PC-3 (cell line): ENCODE measurements around the gene TMEM239. TPM values are rescaled to one million over a fixed set of nuclear protein-coding genes. Genes with fewer than 3 reads are reported as not detected.

Experiments
- ATAC-seq: fragments of 200-7000 bp; cut with Tn5 transposase; 2 replicates; pipeline ENCODE4 v1.9.1; 2020; ENCODE audit warnings: mild to moderate bottlenecking, moderate library complexity
- BruUV-seq: library from RNA; stranded (reverse); fragments of 400-500 nt; replicated peaks from 2 replicates; lab custom pipeline; 2021; lab: Mats Ljungman, UMichigan
- CTCF ChIA-PET: fragments of 300-600 bp; sonication (Branson Sonifier 250); formaldehyde crosslinking; loops from one replicate; lab custom pipeline; 2022; ENCODE audit warnings: antibody characterized with exemption; lab: Charles Lee
- POLR2A ChIA-PET: fragments of 300-600 bp; sonication (Branson Sonifier 250); formaldehyde crosslinking; loops from one replicate; lab custom pipeline; 2022; ENCODE audit warnings: antibody characterized with exemption; ENCODE audit not compliant: unreplicated experiment; lab: Charles Lee
- DNase-seq: peaks from one replicate; pipeline ENCODE4 v3.0.0-alpha.2; 2015
- H2AFZ ChIP-seq: fragments of 300-600 bp; sonication (generic); 2 replicates; pipeline ENCODE4 v1.6.0; 2016; ENCODE audit warnings: antibody characterized with exemption, low read length
- H3F3A ChIP-seq: fragments of 300-600 bp; sonication (generic); one replicate; pipeline ENCODE4 v1.6.0; 2017; ENCODE audit warnings: antibody characterized with exemption, low read length, control low read depth, mild to moderate bottlenecking; ENCODE audit not compliant: unreplicated experiment
- H3K27ac ChIP-seq: fragments of 300-600 bp; sonication (generic); 2 replicates; pipeline ENCODE4 v1.5.1; 2016; ENCODE audit warnings: mild to moderate bottlenecking, low read length
- H3K27me3 ChIP-seq: fragments of 300-600 bp; sonication (generic); 2 replicates; pipeline ENCODE4 v1.6.1; 2016; ENCODE audit warnings: low read length, mixed read lengths
- H3K36me3 ChIP-seq: fragments of 300-600 bp; sonication (generic); 2 replicates; pipeline ENCODE4 v1.6.1; 2016; ENCODE audit warnings: low read depth, mixed run types, low read length, mixed read lengths
- H3K4me1 ChIP-seq: fragments of 300-600 bp; sonication (generic); 2 replicates; pipeline ENCODE4 v1.5.1; 2016; ENCODE audit warnings: low read length; ENCODE audit not compliant: insufficient read depth
- H3K4me2 ChIP-seq: fragments of 300-600 bp; sonication (generic); 2 replicates; pipeline ENCODE4 v1.6.0; 2016; ENCODE audit warnings: low read length
- H3K4me3 ChIP-seq: fragments of 300-600 bp; sonication (generic); 2 replicates; pipeline ENCODE4 v1.5.1; 2016; ENCODE audit warnings: mild to moderate bottlenecking, low read length, mixed read lengths
- H3K79me2 ChIP-seq: fragments of 300-600 bp; sonication (generic); 2 replicates; pipeline ENCODE4 v1.6.1; 2017; ENCODE audit warnings: low read length, mixed read lengths
- H3K9ac ChIP-seq: fragments of 300-600 bp; sonication (generic); 2 replicates; pipeline ENCODE4 v1.6.0; 2016; ENCODE audit warnings: mild to moderate bottlenecking, low read length
- H3K9me2 ChIP-seq: fragments of 300-600 bp; sonication (generic); replicated peaks from 2 replicates; pipeline ENCODE4 v1.6.1; 2016; ENCODE audit warnings: mixed run types, low read length, mixed read lengths
- H3K9me3 ChIP-seq: fragments of 300-600 bp; sonication (generic); 2 replicates; pipeline ENCODE4 v1.6.1; 2016; ENCODE audit warnings: low read length, mixed read lengths
- H4K20me1 ChIP-seq: fragments of 300-600 bp; sonication (generic); 2 replicates; pipeline ENCODE4 v1.6.1; 2016; ENCODE audit warnings: low read length, mixed read lengths
- EZH2 ChIP-seq: fragments of 300-600 bp; sonication (generic); IDR thresholded peaks from one replicate; pipeline ENCODE4 v1.6.1; 2017; ENCODE audit warnings: antibody characterized with exemption, mild to moderate bottlenecking, low read length; ENCODE audit not compliant: unreplicated experiment
- EZH2phosphoT487 ChIP-seq: fragments of 300-600 bp; sonication (generic); IDR thresholded peaks from 2 replicates; pipeline ENCODE4 v1.6.1; 2018; ENCODE audit warnings: mild to moderate bottlenecking, antibody characterized with exemption, low read length, borderline replicate concordance
- intact Hi-C: fragments of 100-400 bp; cut with micrococcal nuclease; formaldehyde crosslinking; loops from 2 replicates; pipeline ENCODE4 v1.9.0; 2023
- total RNA-seq: library from RNA; depleted of rRNA; stranded (reverse); fragments of >200 nt; gene quantifications from 2 replicates; pipeline ENCODE4 v1.2.3, GENCODE V29; 2014
- TF ChIP-seq, protein P1 (sequence below): fragments of 300-600 bp; sonication (generic); conservative IDR thresholded peaks from 2 replicates; pipeline ENCODE4 v1.5.1; 2017; ENCODE audit warnings: antibody characterized with exemption, low read depth, mild to moderate bottlenecking, low read length

The TMEM239 gene
- total RNA-seq, 1 experiment from 2014 or later, result 0.04 TPM

DNA sequence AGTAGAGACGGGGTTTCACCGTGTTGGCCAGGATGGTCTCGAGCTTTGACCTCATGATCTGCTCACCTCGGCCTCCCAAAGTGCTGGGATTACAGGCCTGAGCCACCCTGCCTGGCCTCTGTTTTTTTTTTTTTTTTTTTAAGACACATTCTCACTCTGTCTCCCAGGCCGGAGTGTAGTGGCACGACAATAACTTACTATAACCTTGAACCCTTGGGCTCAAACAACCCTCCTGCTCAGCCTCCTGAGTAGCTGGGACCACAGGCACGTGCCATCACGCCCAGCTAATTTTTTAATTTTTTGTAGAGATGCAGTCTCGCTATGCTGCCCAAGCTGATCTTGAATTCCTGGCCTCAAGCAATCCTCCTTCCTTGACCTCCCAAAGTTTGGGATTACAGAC lies 42.4 kb upstream of the TMEM239 start:
- Histone ChIP-seq H3K4me1 (peaks cover 7% of the 10 kb centered on the region; the same call in 1 of the 2 replicates), H2AFZ (no peak overlapping the region)

DNA sequence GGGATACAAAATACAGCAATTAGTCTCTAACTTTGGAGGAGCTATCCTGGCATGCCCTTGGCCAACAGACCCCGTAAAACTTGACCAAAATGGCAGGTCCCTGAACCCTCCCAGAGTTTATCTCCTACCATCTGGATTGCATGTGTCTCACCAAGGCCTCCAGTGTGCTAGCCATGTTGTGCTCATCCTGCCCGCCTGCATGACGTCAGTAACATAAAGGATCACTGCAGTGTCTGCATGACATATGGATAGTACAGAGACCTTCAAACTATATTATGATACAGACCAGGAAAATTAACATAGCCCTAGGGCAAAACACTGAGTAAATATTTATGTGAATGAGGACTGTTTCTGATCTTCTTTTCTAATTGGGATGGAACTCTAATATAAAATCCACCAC lies 41.0 kb upstream of the TMEM239 start:
- H4K20me1 ChIP-seq, result no peaks in the 10 kb centered on the region
- intact Hi-C loops, result no loop called here
- POLR2A ChIA-PET, result no interaction called here
- ATAC-seq (no peak), DNase-seq (no peak)
- H3K9ac ChIP-seq, result no peak overlapping the region
- H3K79me2 ChIP-seq, result no peaks in the 10 kb centered on the region
- H2AFZ ChIP-seq, result no peak overlapping the region
- peaks cover 5% of the 10 kb centered on the region; the same call in 1 of the 2 replicates for H3K4me1 ChIP-seq
- no peaks in the 10 kb centered on the region for H3K9me2 ChIP-seq
- no peak overlapping the region for H3K4me2 ChIP-seq
- CTCF ChIA-PET, result no interaction called here
- no peak overlapping the region for H3K4me3 ChIP-seq
- peaks cover 3% of the 10 kb centered on the region; the same call in 1 of the 2 replicates for H3K27me3 ChIP-seq
- BruUV-seq, result no TSS peak
- no peaks in the 10 kb centered on the region for H3F3A ChIP-seq
- H3K9me3 ChIP-seq, result no peaks in the 10 kb centered on the region
- no peaks in the 10 kb centered on the region for H3K36me3 ChIP-seq
- TF ChIP-seq EZH2phosphoT487, result no peak
- TF ChIP-seq, protein P1, sequence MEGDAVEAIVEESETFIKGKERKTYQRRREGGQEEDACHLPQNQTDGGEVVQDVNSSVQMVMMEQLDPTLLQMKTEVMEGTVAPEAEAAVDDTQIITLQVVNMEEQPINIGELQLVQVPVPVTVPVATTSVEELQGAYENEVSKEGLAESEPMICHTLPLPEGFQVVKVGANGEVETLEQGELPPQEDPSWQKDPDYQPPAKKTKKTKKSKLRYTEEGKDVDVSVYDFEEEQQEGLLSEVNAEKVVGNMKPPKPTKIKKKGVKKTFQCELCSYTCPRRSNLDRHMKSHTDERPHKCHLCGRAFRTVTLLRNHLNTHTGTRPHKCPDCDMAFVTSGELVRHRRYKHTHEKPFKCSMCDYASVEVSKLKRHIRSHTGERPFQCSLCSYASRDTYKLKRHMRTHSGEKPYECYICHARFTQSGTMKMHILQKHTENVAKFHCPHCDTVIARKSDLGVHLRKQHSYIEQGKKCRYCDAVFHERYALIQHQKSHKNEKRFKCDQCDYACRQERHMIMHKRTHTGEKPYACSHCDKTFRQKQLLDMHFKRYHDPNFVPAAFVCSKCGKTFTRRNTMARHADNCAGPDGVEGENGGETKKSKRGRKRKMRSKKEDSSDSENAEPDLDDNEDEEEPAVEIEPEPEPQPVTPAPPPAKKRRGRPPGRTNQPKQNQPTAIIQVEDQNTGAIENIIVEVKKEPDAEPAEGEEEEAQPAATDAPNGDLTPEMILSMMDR, result no peak
- TF ChIP-seq EZH2, result no peak
- H3K27ac ChIP-seq, result no peak overlapping the region

More for the DNA sequence above, 42.4 kb upstream of the TMEM239 start:
- intact Hi-C loops, result no loop called here
- ChIA-PET POLR2A (no interaction called here), CTCF (interaction anchor here (0.6 kb wide), 1 partner anchor 40 kb away, joined by 4 read pairs; no protein-coding TSS in a partner anchor)
- Histone ChIP-seq H3K27ac (no peak overlapping the region), H3K9me2 (no peaks in the 10 kb centered on the region), H3K79me2 (no peaks in the 10 kb centered on the region), H3K4me3 (no peak overlapping the region), H4K20me1 (no peaks in the 10 kb centered on the region), H3K36me3 (no peaks in the 10 kb centered on the region), H3K9me3 (no peaks in the 10 kb centered on the region), H3F3A (no peaks in the 10 kb centered on the region), H3K9ac (no peak overlapping the region), H3K4me2 (no peak overlapping the region), H3K27me3 (no peaks in the 10 kb centered on the region)
- ATAC-seq (no peak), DNase-seq (no peak)
- TF ChIP-seq EZH2phosphoT487 (no peak), EZH2 (no peak)
- TF ChIP-seq, protein P1, result no peak
- no TSS peak for BruUV-seq

DNA sequence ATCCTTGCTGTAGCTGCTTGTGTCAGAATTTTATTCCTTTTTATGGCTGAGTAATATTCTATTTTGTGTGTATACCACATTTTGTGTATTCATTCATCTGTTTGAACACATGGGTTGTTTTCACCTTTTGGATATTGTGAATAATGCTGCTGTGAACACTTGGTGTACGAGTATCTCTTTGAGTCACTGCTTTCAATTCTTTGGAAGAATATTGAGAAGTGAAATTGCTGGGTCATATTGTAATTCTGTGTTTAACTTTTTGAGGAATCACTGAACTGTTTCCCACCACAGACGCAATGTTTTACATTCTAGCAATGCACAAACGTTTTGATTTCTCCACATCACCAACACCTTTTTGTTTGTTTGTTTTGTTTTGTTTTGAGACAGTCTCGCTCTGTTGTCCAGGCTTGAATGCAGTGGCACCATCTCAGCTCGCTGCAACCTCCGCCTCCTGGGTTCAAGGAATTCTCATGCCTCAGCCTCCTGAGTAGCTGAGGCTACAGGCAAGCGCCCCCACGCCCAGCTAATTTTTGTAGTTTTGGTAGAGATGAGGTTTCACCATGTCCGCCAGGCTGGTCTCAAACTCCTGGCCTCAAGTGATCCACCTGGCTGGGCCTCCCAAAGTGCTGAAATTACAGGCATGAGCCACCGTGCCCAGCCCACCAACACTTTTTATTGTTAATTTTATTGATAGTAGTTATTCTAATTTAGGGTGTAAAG lies 37.4 kb upstream of the TMEM239 start:
- H3K9ac ChIP-seq, result no peak overlapping the region
- CTCF ChIA-PET, result no interaction called here
- peaks cover 6% of the 10 kb centered on the region; the same call in 1 of the 2 replicates for H3K27me3 ChIP-seq
- no peaks in the 10 kb centered on the region for H3K79me2 ChIP-seq
- POLR2A ChIA-PET, result no interaction called here
- no peaks in the 10 kb centered on the region for H3F3A ChIP-seq
- BruUV-seq, result no TSS peak
- H3K9me3 ChIP-seq, result no peaks in the 10 kb centered on the region
- no peak overlapping the region for H3K4me3 ChIP-seq
- no peak overlapping the region for H3K27ac ChIP-seq
- TF ChIP-seq, protein P1, result no peak
- TF ChIP-seq EZH2phosphoT487 (no peak), EZH2 (no peak)
- intact Hi-C loops, result no loop called here
- H3K4me1 ChIP-seq, result no peaks in the 10 kb centered on the region
- no peaks in the 10 kb centered on the region for H3K9me2 ChIP-seq
- H4K20me1 ChIP-seq, result no peaks in the 10 kb centered on the region
- no peaks in the 10 kb centered on the region for H3K36me3 ChIP-seq
- no peak for DNase-seq
- no peak for ATAC-seq
- H3K4me2 ChIP-seq, result no peak overlapping the region
- no peak overlapping the region for H2AFZ ChIP-seq
